Measurements from ENCODE around the gene CXCL14. TPM values are rescaled to one million over a fixed set of nuclear protein-coding genes. Genes with fewer than 3 reads are reported as not detected.

The CXCL14 gene
- polyA plus RNA-seq, 3 donors = 0.07 to 0.12 TPM; not detected in 1

DNA sequence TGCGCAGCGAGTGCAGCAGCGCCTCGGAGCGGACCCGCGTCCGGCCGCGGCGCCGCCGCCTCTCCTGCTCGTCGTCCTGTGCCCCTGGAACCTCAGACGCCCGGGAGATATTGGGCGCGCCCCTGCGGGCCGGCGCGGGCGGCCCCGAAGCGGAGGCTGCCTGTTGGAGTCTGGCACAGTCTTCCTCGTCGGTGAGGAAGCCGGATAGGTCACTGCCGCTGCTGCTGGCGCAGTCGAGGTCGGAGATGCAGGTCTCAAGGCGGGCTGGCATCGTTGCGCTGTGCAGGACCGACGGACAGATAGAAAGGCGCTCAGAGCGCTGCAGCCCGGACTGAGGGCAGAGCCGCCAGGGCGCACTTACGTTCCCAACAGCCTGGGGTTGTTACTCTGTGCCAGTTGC lies 43.4 kb downstream of the CXCL14 start:
- no peaks in the 10 kb centered on the region for H3K79me2 ChIP-seq (ENCODE audit: insufficient read depth, low read length)
- peaks cover 88 to 97% of the 10 kb centered on the region in 2 donors for H3K27me3 ChIP-seq (ENCODE audit: control insufficient read depth in 2 of 2, insufficient read depth in 2 of 2, low read length in 2 of 2)
- no peak overlapping the region for H3K9ac ChIP-seq (ENCODE audit: insufficient read depth, low read length, poor library complexity, severe bottlenecking)
- Mint-ChIP-seq H3K27ac (no peak overlapping the region), H3K36me3 (no peaks in the 10 kb centered on the region), H3K4me1 (peaks cover 13% of the 10 kb centered on the region), H3K27me3 (ENCODE audit: low read depth in 3 of 3) (peaks cover 95 to 99% (median 96%) of the 10 kb centered on the region in 3 donors), H3K9me3 (peaks cover 0 to 21% (median 10%) of the 10 kb centered on the region in 7 donors), H3K4me3 (peak overlapping the region in 1 of 2 donors; percentile 88)
- 2% methylated on average over 43 of the region's 44 CpGs for WGBS (ENCODE audit: insufficient coverage)
- no peaks in the 10 kb centered on the region for H4K20me1 ChIP-seq (ENCODE audit: insufficient read depth, low read length)
- H3K4me1 ChIP-seq (ENCODE audit: control insufficient read depth in 1 of 2, insufficient read depth in 2 of 2, low read length in 2 of 2) = peaks cover 5 to 8% of the 10 kb centered on the region in 2 donors
- TF ChIP-seq, protein P1, sequence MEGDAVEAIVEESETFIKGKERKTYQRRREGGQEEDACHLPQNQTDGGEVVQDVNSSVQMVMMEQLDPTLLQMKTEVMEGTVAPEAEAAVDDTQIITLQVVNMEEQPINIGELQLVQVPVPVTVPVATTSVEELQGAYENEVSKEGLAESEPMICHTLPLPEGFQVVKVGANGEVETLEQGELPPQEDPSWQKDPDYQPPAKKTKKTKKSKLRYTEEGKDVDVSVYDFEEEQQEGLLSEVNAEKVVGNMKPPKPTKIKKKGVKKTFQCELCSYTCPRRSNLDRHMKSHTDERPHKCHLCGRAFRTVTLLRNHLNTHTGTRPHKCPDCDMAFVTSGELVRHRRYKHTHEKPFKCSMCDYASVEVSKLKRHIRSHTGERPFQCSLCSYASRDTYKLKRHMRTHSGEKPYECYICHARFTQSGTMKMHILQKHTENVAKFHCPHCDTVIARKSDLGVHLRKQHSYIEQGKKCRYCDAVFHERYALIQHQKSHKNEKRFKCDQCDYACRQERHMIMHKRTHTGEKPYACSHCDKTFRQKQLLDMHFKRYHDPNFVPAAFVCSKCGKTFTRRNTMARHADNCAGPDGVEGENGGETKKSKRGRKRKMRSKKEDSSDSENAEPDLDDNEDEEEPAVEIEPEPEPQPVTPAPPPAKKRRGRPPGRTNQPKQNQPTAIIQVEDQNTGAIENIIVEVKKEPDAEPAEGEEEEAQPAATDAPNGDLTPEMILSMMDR (IDR thresholded peaks at IDR 0.05) = no peak
- intact Hi-C loops (cut with micrococcal nuclease) = no loop called here
- H3K36me3 ChIP-seq (replicated peaks in 1 of 2; ENCODE audit: control insufficient read depth in 1 of 2, insufficient read depth in 2 of 2, low read length in 2 of 2) = no peaks in the 10 kb centered on the region
- H3K4me3 ChIP-seq (replicated peaks in 1 of 3; ENCODE audit: low read depth in 2 of 3, low read length in 3 of 3) = no peak overlapping the region
- no peak overlapping the region for H3K27ac ChIP-seq (ENCODE audit: low read depth in 1 of 2, low read length in 2 of 2)
- peaks cover 0 to 29% of the 10 kb centered on the region in 2 donors for H3K9me3 ChIP-seq (replicated peaks in 1 of 2; ENCODE audit: control insufficient read depth in 1 of 2, insufficient read depth in 1 of 2, low read length in 2 of 2)
- peak overlapping the region; percentile 13 for H2AFZ ChIP-seq (ENCODE audit: insufficient read depth, low read depth, low read length, poor library complexity, severe bottlenecking)
- H3K4me2 ChIP-seq (replicated peaks; ENCODE audit: extremely low read depth, low read length, poor library complexity, severe bottlenecking) = peak overlapping the region; percentile 34
- DNase-seq = no peak

DNA sequence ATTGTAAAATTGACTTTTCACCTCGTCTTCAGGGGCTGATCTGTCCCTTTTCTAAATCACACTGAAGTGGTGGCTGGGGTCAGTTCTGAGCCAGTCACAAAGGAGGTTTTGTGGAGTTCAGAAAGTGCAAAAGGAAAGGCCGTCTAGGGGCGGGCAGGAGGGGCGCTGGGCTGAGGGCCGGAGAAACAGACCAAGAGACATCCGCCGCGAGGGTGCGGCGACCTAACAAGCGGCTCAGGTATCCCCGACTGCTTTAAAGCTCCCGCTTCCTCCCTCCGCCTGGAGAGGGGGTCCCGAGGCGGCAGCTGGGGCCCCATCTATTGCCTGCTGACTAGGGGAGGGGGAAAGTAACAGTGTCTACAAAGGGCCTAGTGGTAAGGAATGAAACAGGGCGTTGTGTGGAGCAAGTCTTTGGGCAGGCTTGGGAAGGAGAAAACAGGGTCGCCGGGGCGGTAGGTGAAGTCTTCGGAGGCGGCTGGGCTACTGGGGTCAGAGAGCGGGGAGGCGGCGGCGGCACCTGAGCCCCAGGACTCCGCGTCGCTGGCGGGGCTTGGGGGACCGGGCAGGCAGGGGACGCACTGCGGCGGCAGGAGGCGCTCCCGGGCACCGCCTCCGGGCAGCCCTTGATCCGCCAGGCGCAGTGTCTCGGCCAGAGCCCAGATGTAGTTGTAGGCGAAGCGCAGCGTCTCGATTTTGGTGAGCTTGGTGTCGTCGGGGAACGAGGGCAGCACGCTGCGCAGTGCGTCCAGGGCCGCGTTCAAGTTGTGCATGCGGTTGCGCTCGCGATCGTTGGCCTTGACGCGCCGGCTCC lies 44.0 kb downstream of the CXCL14 start:
- Histone ChIP-seq H3K9ac (ENCODE audit: insufficient read depth, low read length, poor library complexity, severe bottlenecking) (no peak overlapping the region), H3K4me3 (replicated peaks in 1 of 3; ENCODE audit: low read depth in 2 of 3, low read length in 3 of 3) (no peak overlapping the region), H3K79me2 (ENCODE audit: insufficient read depth, low read length) (no peaks in the 10 kb centered on the region), H3K27ac (ENCODE audit: low read depth in 1 of 2, low read length in 2 of 2) (no peak overlapping the region), H3K4me1 (ENCODE audit: control insufficient read depth in 1 of 2, insufficient read depth in 2 of 2, low read length in 2 of 2) (peaks cover 5 to 8% of the 10 kb centered on the region in 2 donors), H3K4me2 (replicated peaks; ENCODE audit: extremely low read depth, low read length, poor library complexity, severe bottlenecking) (peak overlapping the region; percentile 34), H2AFZ (ENCODE audit: insufficient read depth, low read depth, low read length, poor library complexity, severe bottlenecking) (no peak overlapping the region), H4K20me1 (ENCODE audit: insufficient read depth, low read length) (no peaks in the 10 kb centered on the region), H3K36me3 (replicated peaks in 1 of 2; ENCODE audit: control insufficient read depth in 1 of 2, insufficient read depth in 2 of 2, low read length in 2 of 2) (no peaks in the 10 kb centered on the region), H3K27me3 (ENCODE audit: control insufficient read depth in 2 of 2, insufficient read depth in 2 of 2, low read length in 2 of 2) (peaks cover 87 to 97% of the 10 kb centered on the region in 2 donors), H3K9me3 (replicated peaks in 1 of 2; ENCODE audit: control insufficient read depth in 1 of 2, insufficient read depth in 1 of 2, low read length in 2 of 2) (peaks cover 0 to 29% of the 10 kb centered on the region in 2 donors)
- Mint-ChIP-seq H3K4me1 (peaks cover 13% of the 10 kb centered on the region), H3K36me3 (no peaks in the 10 kb centered on the region), H3K9me3 (peaks cover 0 to 22% (median 12%) of the 10 kb centered on the region in 7 donors), H3K4me3 (peak overlapping the region; percentile 20 to 88), H3K27ac (no peak overlapping the region), H3K27me3 (ENCODE audit: low read depth in 3 of 3) (peaks cover 93 to 99% (median 94%) of the 10 kb centered on the region in 3 donors)
- TF ChIP-seq, protein P1 (IDR thresholded peaks at IDR 0.05) = no peak
- WGBS (ENCODE audit: insufficient coverage) = 3% methylated on average over 58 of the region's 61 CpGs
- DNase-seq = no peak
- intact Hi-C loops (cut with micrococcal nuclease) = no loop called here

Data from CD14-positive monocyte (primary cell).